Measurements from ENCODE around the gene ASB18. TPM values are rescaled to one million over a fixed set of nuclear protein-coding genes. Genes with fewer than 3 reads are reported as not detected.
A peak's percentile ranks its signal among the peaks of the same experiment; 100 is the strongest.

ASB18 gene
- total RNA-seq, 1 donor from 2014 or later = not detected

- ChIA-PET CTCF (no interaction called here), POLR2A (no interaction called here)
- TF ChIP-seq CTCF (IDR thresholded peaks at IDR 0.05) = no peak
- H3K4me3 Mint-ChIP-seq = no peak overlapping the region
- H3K27ac Mint-ChIP-seq = peak overlapping the region; percentile 56
- intact Hi-C loops (cut with micrococcal nuclease) = no loop called here
- peaks cover 9% of the 10 kb centered on the region for H3K4me1 Mint-ChIP-seq
- H3K9me3 Mint-ChIP-seq = no peaks in the 10 kb centered on the region
- no peak for DNase-seq
- H3K27me3 Mint-ChIP-seq = peaks cover 65% of the 10 kb centered on the region
- ATAC-seq (ENCODE audit: low read depth) = no peak
- H3K36me3 Mint-ChIP-seq (ENCODE audit: low read depth) = no peaks in the 10 kb centered on the region
These were observed 94.2 kb downstream of the ASB18 start for GRCh38 chr2:236169741-236170589.

GRCh38 chr2:236169151-236169721, 95.0 kb downstream of the ASB18 start:
- H3K4me1 Mint-ChIP-seq = peaks cover 10% of the 10 kb centered on the region

GRCh38 chr2:236168110-236169080, 95.8 kb downstream of the ASB18 start, which contains the start of gene GBX2:
TSS of gene GBX2 (minus strand) at chr2:236168386. CDS start at chr2:236167971, 415 bp downstream.
- intact Hi-C loops (cut with micrococcal nuclease) = no loop called here
- ATAC-seq (ENCODE audit: low read depth) (no peak), DNase-seq (no peak)
- Mint-ChIP-seq H3K4me3 (no peak within 1 kb of the TSS), H3K4me1 (peaks cover 10% of the 10 kb centered on the region), H3K36me3 (ENCODE audit: low read depth) (no peaks in the 10 kb centered on the region), H3K27ac (no peak within 1 kb of the TSS), H3K9me3 (no peaks in the 10 kb centered on the region), H3K27me3 (peaks cover 55% of the 10 kb centered on the region)
- CTCF ChIA-PET = no interaction called here
- TF ChIP-seq CTCF (IDR thresholded peaks at IDR 0.05) = no peak
- POLR2A ChIA-PET = no interaction called here

More at GRCh38 chr2:236169151-236169721, 95.0 kb downstream of the ASB18 start:
- ATAC-seq (ENCODE audit: low read depth) (no peak), DNase-seq (no peak)
- H3K9me3 Mint-ChIP-seq = no peaks in the 10 kb centered on the region
- H3K4me3 Mint-ChIP-seq = no peak overlapping the region
- CTCF ChIA-PET = no interaction called here
- H3K27me3 Mint-ChIP-seq = peaks cover 62% of the 10 kb centered on the region
- POLR2A ChIA-PET = no interaction called here
- intact Hi-C loops (cut with micrococcal nuclease) = no loop called here
- TF ChIP-seq CTCF (IDR thresholded peaks at IDR 0.05) = no peak
- peak overlapping the region; percentile 56 for H3K27ac Mint-ChIP-seq
- H3K36me3 Mint-ChIP-seq (ENCODE audit: low read depth) = no peaks in the 10 kb centered on the region

- CTCF ChIA-PET = no interaction called here
- H3K4me1 Mint-ChIP-seq = peaks cover 10% of the 10 kb centered on the region
These were observed 96.7 kb downstream of the ASB18 start for GRCh38 chr2:236167297-236168109.

More at GRCh38 chr2:236167297-236168109, 96.7 kb downstream of the ASB18 start:
- DNase-seq (no peak), ATAC-seq (ENCODE audit: low read depth) (no peak)
- Mint-ChIP-seq H3K9me3 (no peaks in the 10 kb centered on the region), H3K36me3 (ENCODE audit: low read depth) (no peaks in the 10 kb centered on the region), H3K27me3 (peaks cover 59% of the 10 kb centered on the region), H3K4me3 (no peak overlapping the region), H3K27ac (no peak overlapping the region)
- no peak for TF ChIP-seq CTCF (IDR thresholded peaks at IDR 0.05)
- intact Hi-C loops (cut with micrococcal nuclease) = no loop called here
- POLR2A ChIA-PET = no interaction called here

Measured in activated B cell treated with CpG ODN at 0.5 μM for 24 hours (primary cell).